ENCODE results near the gene SUSD6. TPM values are rescaled to one million over a fixed set of nuclear protein-coding genes. Genes with fewer than 3 reads are reported as not detected.

SUSD6 gene
- total and polyA plus RNA-seq, 9 of the 15 experiments (the other 6 are each of a cell fraction or from before 2014, with no cell fraction given), result 2.9 to 20.7 (median 5.6) TPM

DNA sequence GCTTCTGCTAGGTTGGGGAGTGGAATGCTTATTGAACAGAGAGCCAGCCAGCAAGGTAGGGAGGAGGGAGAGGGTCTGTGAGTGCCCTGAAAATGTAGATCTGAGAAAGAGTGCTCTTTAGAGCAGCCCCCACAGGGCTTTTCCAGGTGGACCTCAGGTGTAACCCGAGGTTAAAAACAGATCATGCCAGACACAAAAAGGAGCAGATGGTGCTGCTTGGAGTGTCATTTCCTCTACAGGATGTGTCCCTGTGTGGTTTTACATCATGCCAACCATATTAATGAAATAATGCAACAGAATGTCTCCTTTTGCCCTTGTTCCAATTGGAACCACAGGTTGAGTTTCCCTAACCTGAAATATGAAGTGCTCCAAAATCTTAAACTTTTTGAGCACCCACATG, 6.4 kb downstream of the SUSD6 start (continued):
- TF ChIP-seq, protein P1, sequence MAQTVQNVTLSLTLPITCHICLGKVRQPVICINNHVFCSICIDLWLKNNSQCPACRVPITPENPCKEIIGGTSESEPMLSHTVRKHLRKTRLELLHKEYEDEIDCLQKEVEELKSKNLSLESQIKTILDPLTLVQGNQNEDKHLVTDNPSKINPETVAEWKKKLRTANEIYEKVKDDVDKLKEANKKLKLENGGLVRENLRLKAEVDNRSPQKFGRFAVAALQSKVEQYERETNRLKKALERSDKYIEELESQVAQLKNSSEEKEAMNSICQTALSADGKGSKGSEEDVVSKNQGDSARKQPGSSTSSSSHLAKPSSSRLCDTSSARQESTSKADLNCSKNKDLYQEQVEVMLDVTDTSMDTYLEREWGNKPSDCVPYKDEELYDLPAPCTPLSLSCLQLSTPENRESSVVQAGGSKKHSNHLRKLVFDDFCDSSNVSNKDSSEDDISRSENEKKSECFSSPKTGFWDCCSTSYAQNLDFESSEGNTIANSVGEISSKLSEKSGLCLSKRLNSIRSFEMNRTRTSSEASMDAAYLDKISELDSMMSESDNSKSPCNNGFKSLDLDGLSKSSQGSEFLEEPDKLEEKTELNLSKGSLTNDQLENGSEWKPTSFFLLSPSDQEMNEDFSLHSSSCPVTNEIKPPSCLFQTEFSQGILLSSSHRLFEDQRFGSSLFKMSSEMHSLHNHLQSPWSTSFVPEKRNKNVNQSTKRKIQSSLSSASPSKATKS (CRISPR knock-in tag; IDR thresholded peaks at IDR 0.05), result no peak
- no peak for TF ChIP-seq RFX5 (IDR thresholded peaks at IDR 0.05; ENCODE audit: low read depth, low read length)
- TF ChIP-seq, protein P2, sequence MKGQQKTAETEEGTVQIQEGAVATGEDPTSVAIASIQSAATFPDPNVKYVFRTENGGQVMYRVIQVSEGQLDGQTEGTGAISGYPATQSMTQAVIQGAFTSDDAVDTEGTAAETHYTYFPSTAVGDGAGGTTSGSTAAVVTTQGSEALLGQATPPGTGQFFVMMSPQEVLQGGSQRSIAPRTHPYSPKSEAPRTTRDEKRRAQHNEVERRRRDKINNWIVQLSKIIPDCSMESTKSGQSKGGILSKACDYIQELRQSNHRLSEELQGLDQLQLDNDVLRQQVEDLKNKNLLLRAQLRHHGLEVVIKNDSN (CRISPR knock-in tag; IDR thresholded peaks at IDR 0.05), result no peak
- no peak for TF ChIP-seq TRIM28 (IDR thresholded peaks at IDR 0.05)
- TF ChIP-seq RFX7 (CRISPR knock-in tag; IDR thresholded peaks at IDR 0.05), result no peak
- TF ChIP-seq PTBP1 (IDR thresholded peaks at IDR 0.05; ENCODE audit: low read depth, low read length), result no peak
- TF ChIP-seq MCM7 (IDR thresholded peaks at IDR 0.05), result no peak
- TF ChIP-seq SMAD4 (CRISPR knock-in tag; conservative IDR thresholded peaks at IDR 0.05), result no peak

DNA sequence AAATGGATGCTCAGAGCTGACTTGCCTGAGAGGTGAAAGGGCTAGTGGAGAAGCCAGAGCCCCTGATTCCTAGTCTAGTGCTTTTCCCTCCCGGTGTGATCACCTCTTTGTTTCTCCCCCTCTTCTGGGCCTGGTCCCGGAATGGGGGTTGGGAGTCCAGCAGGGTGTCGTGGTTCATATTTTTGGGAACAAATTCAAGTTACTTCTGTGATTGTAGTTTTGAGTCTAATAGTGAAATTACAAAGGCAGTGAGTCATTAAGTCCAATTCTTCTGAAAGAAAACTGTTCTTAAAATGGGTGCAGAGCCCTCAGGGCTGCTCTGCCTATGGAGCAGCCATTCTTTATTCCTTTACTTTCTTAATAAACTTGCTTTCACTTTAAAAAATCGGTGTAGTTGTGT, 7.6 kb downstream of the SUSD6 start:
- Histone ChIP-seq H3K9me1 (ENCODE audit: control insufficient read depth, insufficient read depth, low read length) (no peaks in the 10 kb centered on the region), H2AFZ (ENCODE audit: low read depth, low read length) (no peak overlapping the region), H3K4me3 (no peak overlapping the region), H3K9ac (ENCODE audit: insufficient read depth in 1 of 2, low read depth in 2 of 2, low read length in 2 of 2) (no peak overlapping the region), H3K4me1 (replicated peaks in 1 of 2; ENCODE audit: control insufficient read depth in 2 of 2, insufficient read depth in 2 of 2, low read length in 2 of 2) (peaks cover 10 to 77% of the 10 kb centered on the region in 2 experiments; a peak in 4 of 5 replicates), H4K20me1 (replicated peaks; ENCODE audit: control insufficient read depth, insufficient read depth, low read length) (0 out of 2 replicates have a peak, but pooled peaks cover 2% of the 10 kb centered on the region), H3K27me3 (ENCODE audit: control insufficient read depth in 2 of 2, insufficient read depth in 2 of 2, low read length in 2 of 2) (no peaks in the 10 kb centered on the region), H3K4me2 (ENCODE audit: insufficient read depth, low read length) (no peak overlapping the region), H3K36me3 (ENCODE audit: control insufficient read depth, insufficient read depth, low read length) (peaks cover 35% of the 10 kb centered on the region; the same call in 2 of the 3 replicates), H3K9me3 (replicated peaks; ENCODE audit: control insufficient read depth, insufficient read depth, low read depth, low read length) (no peaks in the 10 kb centered on the region), H3K27ac (ENCODE audit: extremely low read depth, low read depth, low read length) (no peak overlapping the region), H3K79me2 (ENCODE audit: control insufficient read depth, insufficient read depth, low read length) (peaks cover 99% of the 10 kb centered on the region)
- TF ChIP-seq ZNF212 (CRISPR knock-in tag; IDR thresholded peaks at IDR 0.05) (no peak), ETV6 (IDR thresholded peaks at IDR 0.05; ENCODE audit: borderline replicate concordance in 1 of 2, low read depth in 2 of 2, low read length in 1 of 2) (no peak), ETV6 (CRISPR knock-in tag; IDR thresholded peaks at IDR 0.05; ENCODE audit: borderline replicate concordance) (no peak)
- TF ChIP-seq, protein P3, sequence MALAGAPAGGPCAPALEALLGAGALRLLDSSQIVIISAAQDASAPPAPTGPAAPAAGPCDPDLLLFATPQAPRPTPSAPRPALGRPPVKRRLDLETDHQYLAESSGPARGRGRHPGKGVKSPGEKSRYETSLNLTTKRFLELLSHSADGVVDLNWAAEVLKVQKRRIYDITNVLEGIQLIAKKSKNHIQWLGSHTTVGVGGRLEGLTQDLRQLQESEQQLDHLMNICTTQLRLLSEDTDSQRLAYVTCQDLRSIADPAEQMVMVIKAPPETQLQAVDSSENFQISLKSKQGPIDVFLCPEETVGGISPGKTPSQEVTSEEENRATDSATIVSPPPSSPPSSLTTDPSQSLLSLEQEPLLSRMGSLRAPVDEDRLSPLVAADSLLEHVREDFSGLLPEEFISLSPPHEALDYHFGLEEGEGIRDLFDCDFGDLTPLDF (CRISPR knock-in tag; IDR thresholded peaks at IDR 0.05), result no peak
- BruUV-seq (replicated peaks), result no TSS peak
- ChIA-PET POLR2A (no interaction called here), CTCF (ENCODE audit: low intra/inter-chr PET ratio) (no interaction called here)
- WGBS (ENCODE audit: insufficient coverage, low coverage, missing lambda C conversion rate), result 67% methylated on average over 4 of the region's 4 CpGs
- FAIRE-seq (no peak), ATAC-seq (no peak), DNase-seq (ENCODE audit: extremely low read depth in 1 of 4, low spot score in 3 of 4) (no peak)
- in situ Hi-C loops (cut with MboI), result no loop called here
- intact Hi-C loops (cut with micrococcal nuclease), result no loop called here
